GM19397 (cell line): Measurements from ENCODE around the gene LRP1B.
A peak's percentile ranks its signal among the peaks of the same experiment; 100 is the strongest.

Experiments
- ATAC-seq: cut with Tn5 transposase; IDR thresholded peaks from one replicate; pipeline ENCODE4 v1.9.1; 2021; ENCODE audit warnings: mild to moderate bottlenecking, moderate library complexity; ENCODE audit not compliant: unreplicated experiment

Gene LRP1B

DNA sequence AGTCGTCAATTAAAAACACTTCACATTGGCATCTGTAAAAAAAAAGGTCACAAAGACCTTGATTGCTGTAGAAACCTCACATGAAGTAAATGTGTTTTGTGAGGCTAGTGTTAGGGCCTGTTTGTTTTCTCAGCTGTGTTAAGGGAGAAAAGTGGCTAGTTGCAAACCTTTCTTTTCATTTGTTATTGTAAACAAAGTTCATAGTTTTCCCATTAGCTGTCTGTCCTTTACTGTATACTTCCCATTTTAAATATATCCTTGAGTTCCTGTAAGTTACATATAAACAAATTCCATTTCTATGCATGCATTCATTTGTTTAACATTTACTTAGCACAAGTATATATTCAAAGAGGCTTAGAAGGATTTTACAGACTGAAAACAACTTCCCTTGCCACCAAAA is 1250.2 kb downstream of the LRP1B start:
- no peak for ATAC-seq

DNA sequence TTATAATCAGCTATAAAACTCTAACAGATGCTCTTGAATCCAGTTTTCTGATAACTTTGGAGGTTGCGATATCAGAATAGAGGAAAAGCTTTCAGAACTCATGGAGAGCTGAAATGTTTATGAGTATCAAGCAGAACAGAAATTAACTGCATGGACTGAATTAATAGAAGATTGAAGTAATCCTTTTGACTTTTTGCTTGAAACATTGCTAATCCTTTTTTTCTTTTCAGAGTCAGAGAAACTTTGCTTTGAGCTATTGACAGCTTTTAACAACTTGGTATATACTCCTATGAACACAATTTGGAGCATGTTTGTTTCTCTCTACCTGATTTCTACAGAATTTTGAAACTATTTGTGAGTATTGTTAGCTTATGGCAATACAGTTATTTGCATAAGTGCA is 1254.8 kb downstream of the LRP1B start:
- no peak for ATAC-seq

DNA sequence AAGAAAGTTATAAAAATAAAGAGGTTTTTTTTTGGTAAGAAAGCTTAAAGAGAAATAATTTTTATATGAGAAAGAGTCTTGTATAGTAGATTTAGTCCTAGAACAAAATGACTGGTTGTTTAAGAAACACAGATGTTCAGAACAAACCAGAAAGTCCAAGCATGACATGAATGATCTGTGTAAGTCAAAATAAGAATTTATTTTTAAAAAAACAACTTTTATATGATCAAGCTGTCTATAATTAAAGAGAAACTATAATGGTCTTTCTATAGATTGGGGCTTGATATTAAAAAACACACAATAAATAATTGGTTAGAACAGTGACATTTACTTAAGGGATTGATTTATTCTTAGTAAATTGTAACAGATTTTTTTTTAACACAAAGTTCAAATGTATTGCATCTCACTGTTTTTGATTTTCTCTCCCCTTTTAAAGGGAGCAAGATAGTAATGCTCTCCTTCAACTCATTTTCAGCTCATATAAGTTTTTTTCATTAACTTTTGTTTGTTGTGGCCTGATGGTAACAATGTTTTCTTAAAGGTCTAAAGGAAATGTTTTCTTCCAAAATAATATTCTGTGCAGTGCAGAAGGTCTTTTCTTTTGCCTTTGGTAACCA is 1256.8 kb downstream of the LRP1B start:
- ATAC-seq = no peak

DNA sequence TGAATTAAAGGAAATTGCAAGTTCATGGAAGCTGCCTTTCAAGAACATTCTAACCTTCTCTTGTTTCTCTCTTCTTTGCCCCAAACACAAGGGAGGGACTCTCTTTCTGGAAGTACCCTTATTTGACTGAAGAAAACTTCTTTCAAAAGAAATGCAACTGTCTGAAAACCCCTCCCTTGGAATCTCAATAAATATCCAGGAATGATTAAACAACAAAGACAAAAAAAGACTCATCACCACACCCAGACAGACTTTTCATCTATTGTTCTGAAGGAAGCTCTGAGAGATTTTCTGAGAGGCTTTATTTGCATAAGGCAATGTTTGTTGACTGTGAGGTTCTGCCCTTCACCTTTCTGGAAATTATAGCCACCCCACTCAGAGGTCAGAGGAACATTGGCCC is 1260.9 kb downstream of the LRP1B start:
- no peak for ATAC-seq

DNA sequence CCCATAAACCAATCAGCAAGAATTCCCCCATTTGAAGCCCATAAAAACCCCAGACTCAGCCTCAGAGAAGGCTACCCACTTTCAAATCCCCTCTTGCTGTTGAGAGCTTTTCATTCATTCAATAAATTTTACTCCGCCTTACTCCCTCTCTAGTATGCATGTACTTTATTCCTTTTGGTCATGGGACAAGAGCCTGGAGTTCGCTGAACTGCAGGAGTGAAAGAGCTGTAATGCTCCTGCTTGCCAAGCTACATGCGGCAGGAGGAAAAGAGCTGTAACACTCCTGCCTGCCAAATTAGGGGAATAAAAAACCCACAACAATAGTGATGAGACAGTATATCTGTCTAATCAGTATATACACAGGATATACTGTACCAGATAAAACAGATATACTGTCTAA is 1261.7 kb downstream of the LRP1B start:
- no peak for ATAC-seq

DNA sequence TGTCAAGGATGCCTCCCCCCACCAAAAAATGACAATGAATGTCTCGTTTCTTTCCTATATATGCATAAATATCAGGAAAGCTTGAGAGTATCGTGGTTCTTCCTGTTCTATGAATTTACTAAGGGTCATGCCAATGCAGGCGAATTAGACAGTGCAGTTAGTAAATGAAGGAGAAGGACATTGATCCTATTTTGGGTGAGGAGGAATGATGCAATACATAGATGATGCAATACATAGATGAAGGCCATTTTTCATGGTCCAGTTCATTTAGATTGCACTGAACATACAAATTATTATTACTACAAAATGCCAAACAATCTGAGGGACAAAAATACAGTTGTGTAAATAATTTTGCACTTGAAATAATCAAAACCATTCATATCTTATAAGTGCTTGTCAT is 1265.0 kb downstream of the LRP1B start:
- ATAC-seq = no peak

DNA sequence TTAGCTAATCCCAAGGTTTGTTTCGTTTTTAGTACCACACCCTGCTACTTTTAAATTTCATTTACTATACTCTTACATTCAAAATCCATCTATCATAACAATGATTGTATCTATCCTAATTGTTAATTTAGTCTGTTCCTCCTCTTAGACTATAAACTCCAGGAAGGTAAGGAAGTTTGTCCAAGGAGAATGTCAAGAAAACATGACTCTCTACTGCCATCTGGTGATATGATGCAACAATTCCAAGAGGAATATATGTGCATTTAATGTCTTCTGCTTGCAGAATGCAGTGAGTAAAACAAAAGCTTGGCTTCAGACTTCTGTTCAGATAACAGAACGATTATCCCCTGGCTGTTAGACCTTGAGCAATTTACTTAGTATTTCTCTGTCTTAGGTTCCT is 1267.1 kb downstream of the LRP1B start:
- ATAC-seq = no peak

DNA sequence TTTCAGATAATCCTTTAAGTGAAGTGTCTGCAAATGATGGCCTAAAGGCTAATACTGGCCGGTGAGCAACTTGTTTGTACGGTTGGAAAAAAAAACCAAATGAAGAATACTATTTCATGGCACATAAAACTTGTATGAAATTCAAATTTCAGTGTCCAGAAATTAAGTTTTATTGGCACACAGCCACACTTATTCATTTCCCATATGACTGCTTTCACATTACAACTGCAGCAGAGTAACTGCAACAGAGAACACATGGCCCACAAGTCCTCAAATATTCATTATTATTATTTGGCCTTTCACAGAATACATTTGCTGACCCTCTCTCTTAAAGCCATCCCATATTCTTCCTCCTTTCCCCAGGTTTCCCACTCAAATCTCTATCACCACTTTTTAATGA is 1268.6 kb downstream of the LRP1B start:
- ATAC-seq = no peak

DNA sequence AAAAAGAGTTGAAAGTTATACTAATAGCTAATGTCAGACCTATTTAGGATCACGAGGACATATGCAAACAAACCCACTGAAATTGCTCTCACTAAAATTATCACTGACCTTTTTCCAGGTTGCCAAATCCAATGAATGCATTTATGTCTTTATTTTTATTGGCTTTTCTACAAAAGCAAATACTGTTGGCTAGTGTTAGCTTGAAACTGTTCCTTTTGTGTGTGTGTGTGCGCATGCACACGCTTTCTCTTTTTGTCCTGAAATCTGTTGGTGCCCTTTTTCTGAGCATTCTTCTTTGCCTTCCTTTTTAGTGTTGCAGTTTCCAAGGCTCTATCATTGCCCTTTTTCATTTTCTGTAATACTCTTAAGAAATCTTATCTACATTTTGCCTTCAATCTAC is 1269.2 kb downstream of the LRP1B start:
- ATAC-seq = no peak

DNA sequence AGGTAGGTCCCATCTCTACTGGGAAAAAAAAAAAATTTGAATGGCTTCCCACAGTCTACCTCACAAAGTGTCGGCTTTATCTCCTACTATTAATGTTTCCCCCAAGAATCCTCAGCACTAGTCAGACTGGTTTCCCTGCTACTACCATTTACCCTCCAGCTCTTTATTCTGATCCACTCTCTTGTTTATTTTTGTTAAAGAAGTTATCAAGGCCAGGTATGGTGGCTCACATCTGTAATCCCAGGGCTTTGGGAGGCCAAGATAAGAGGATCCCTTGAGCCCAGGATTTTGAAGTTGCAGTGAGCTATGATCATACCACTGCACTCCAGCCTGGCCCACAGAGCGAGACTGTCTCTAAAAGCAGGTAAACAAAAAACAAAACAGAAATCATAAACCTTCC is 1275.3 kb downstream of the LRP1B start:
- ATAC-seq = no peak

DNA sequence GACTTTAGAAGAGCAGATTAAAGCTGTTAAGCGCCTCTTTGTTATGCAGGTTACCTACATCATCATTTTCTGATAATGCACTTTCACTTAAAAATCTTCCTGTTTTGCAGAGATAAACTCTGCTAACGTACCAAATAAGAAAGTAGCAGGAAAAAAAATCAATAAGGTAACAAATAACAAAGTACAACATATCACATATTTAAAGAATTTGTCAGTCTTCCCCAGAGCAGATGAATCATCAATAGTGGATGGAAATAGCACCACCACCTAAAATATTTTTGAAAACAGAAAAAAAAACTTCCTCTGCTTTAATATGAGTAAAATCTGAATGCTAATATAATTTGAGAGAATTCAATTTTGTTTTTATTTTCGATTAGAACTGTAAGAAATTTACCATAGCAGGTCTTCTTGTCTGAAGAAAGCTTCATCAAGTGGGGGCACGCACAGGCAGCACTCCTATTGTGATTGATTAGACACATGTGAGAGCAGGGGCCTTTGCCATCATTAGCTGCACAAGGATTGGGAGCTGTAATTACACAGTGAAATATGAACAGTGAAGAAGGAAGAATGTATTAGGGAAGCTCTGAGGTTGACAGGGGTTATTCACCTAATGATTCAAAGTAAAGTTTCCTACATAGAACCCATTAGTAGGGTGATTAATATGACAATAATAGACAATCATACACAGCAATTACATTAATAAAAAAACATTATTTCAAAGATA is 1279.4 kb downstream of the LRP1B start:
- ATAC-seq = no peak

DNA sequence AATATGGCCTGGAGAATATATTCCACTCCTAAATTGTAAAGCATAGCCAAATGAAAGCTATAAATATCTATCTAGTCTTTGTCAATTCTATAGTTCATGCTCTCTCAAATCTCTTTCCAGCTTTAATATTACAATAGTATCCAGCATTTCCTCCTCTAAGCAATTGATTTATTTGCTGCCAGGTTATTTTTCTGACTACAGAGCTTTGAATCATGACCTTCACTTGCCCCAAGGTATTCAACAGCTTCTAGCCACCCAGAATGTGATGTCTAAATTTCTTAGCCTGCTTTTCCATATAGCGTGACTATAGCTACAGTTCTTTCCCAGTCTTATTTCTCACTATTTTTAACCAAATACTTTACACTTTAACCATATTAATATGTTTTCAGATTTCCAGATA is 1287.6 kb downstream of the LRP1B start:
- ATAC-seq = no peak

DNA sequence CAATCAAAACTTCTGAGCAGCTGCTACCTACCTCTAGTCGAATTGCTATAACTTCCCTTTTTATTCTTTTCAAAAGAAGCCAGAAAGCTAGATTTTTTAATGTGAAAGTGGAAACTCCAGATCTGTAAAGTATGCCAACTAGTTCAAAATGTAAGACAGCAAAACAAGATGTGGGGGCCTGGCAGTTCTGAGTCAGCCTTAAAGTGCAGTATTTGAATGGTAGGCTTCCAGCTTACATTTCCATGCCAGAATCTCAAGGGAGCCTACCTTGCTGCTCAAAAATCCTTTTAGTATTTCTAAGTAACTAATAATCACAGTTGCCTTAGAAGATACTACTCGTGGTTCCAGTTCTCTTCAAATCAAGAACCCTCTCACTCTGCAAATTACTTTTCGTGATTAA is 1288.7 kb downstream of the LRP1B start:
- ATAC-seq = no peak

DNA sequence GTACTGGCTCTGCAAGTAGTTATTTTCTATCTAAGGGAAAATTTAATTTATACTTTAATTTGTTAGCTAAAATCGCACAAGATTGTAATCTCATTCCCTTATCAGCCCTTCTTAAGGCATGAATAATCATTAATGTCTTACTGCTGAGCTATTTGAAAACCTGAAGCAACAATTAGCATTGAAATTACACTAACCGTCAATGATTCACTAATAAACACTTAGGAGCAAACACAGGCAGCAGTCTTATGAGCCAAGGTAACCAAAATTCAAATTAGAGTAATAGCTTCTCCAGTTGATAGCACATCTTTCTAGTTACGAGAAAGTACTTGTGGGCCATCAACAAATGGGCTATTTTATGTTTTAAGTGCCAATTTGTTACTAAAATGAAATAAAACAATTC is 1289.7 kb downstream of the LRP1B start:
- no peak for ATAC-seq

DNA sequence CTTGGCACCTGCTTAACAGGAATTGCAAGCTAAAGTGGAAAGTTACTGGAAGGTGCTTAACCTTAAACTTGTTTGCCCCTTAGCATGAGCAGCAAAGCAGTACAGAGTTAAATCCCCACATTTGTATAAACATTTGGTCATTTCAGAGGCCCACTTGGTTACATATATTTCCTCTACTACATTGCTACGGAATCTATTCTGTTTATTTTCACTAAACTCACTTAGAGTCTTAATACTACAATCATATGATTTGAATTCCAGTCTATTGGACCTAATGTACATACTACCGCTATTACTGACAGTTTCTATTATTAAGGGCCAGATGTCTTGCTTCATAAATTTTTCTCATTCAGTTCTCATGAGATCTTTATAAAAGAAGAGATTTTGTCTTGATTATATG is 1294.0 kb downstream of the LRP1B start:
- no peak for ATAC-seq

DNA sequence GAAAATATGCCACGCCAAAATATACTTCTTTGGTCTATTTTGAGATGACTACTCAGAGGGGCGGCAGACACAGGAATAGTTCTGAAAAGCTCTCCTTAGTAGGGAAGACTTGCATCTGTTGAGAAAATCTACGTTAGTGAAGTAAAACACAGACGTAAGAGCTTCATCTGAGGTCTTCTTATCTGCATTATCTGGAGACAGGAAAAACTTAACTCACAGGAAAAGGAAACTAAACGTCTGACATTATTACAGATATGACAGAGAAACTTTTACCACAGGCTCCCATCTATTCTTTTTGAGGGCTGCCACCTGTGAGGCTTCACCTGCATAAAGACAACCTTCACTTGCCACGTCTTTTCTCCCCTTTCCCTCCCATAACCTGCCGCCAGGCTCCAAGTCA is 1295.7 kb downstream of the LRP1B start:
- no peak for ATAC-seq

DNA sequence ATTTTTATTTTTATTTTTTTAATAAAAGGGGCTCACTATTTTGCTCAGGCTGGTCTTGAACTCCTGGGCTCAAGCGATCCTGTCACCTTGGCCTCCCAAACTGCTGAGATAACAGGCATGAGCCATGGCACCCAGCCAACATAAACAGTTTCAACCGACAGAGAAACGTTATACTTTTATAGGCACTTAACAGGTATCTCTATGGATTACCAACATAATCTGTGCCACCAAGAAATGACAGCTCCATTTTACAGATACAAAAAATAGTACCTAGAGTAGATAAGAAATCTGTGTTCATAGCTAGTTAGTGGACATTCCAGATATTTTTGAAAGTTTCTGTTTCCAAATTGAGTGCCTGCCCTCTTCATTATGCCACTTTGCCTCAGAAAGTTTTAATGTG is 1316.7 kb downstream of the LRP1B start:
- ATAC-seq = no peak

DNA sequence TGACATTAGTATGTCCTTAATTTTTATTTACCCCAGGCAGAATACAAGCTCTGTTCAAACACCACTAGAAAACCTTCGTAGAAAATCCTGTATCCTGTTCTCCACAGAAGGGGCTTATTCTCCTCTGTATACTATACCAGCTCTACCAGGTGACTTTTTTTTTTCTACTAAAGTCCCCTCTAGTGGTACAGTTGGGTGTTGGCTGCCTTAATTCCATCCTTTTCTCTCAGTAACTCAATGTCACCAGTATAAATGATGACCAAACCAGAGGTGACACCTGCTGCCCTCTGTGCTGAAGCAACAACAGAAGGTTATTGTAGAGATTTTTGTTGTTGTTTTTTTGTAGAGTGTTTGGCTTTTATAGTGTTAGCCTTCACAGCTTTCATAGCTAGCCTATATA is 1322.0 kb downstream of the LRP1B start:
- ATAC-seq = no peak

DNA sequence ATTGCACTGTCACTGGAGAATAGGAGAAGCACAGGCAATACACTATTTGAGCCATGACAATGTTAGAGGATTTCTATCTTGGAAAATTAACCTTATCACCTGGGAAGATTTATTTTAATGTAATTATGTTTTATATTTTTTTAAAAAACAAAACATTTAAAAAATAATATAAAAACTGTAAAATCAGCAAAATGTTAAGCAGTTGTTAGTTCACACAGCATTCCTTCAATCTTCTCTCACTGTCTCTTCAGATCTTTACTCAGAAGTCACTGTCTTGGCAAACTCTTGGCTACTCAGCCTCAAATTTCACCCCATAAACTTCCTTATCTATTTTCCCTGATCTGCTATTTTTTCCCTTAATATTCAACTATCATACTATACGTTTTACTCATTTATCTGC is 1322.6 kb downstream of the LRP1B start:
- ATAC-seq = no peak

DNA sequence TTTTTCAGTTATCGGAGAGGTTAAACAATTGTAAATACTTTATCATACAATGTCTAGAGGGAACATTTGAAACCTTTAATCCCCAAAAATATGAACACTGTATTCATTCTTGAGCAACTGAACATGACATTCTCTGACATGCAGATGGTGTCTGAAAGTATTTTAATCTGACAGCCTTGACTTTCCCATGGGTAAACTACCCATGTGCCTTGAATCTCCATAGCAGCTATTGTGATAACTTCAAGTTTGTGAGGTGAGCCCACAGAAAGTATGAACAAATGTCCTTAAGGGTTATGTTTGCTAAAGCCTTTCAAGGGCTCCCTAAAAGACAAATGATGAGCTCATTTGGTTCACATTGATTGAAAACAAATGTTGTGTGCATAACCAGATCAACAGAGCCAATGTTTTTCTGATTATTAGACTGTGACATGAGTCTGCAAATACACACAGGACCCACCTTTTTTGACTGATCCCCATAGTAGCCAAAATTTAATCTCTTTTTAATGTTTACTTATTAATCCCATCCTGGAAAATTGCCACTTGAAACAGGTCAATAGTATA is 1326.0 kb downstream of the LRP1B start:
- ATAC-seq = no peak

DNA sequence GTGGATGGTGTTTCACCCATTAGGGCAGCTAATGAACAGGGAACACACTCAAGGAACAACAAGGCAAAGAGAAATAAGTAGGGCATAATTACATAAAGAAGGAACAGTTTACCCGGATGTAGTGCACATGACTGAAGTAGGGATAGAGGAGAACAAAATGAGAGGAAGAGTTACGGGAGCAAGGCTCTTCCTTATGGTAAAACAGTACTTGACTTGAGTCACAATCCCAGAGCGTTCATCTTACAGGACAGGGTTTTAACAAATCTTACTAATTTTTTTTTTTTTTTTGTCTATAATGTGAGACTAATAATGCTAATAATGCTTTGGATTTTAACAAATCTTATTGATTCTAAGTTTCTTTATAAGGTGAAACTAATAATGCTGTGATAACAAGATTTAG is 1329.5 kb downstream of the LRP1B start:
- ATAC-seq = no peak

DNA sequence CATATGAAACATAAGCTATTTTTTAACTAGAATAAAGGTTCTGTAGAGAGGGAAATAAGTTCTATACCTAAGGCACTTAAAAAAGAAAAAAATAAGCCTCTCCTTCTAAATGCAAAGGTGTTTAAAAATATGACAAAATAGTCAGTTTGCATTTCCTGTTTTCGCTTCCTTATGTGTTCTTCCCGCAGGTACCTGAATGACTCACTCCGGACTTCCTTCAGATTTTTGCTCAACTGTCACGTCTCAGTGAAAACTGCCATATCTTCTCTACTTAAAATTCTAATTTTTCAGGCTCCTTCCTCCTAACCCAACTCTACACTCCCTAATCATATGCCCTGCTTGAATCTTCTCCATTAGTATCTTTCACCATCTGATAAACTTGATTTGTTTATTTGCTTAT is 1333.1 kb downstream of the LRP1B start:
- ATAC-seq = peak; percentile 67

DNA sequence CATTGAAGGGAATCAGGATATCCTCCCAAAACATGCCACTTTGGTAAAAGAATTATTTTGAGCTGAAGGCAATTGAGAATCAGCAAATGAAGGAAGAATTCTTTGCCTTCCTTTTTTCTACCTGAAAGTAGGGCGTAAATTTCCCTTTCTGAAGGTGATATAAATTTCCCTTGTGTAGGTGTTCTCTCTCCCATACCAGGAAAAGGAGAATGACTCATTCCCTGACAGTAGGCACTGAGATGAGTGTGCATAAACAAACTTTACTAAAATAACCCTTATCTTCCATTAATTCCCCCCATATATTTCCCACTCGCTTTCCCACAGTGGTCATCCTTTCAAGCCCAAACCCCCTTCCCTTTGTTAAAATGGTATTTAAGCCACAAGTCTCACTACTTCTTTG is 1339.0 kb downstream of the LRP1B start:
- no peak for ATAC-seq
